Gastrocnemius medialis (tissue), 4 donors: Measurements from ENCODE around the gene TRIM69. TPM values are rescaled to one million over a fixed set of nuclear protein-coding genes. Genes with fewer than 3 reads are reported as not detected.
"Not testable (repeated sequence)": the region's sequence is repeated elsewhere in the genome, so short reads cannot be mapped to it uniquely, and the experiment has no call there.

Source experiments
- ATAC-seq, 2 donors: fragments of 150-250 bp; one replicate each; pipeline ENCODE4 v1.9.1; 2016
- DNase-seq, 2 donors: peaks; one replicate each; pipeline ENCODE4 v3.0.0-alpha.2; 2019
- H3K27ac ChIP-seq, 4 donors: fragments of 200-600 bp; sonication (generic); 1 replicate in 1 of 4; 2 replicates in 3 of 4; pipeline ENCODE4 v1.5.1; 2016 to 2018; ENCODE audit warnings: mild to moderate bottlenecking in 2 of 4, moderate library complexity in 1 of 4
- H3K27me3 ChIP-seq, 3 donors: fragments of 200-600 bp; sonication (generic) in 2 of 3; 1 replicate in 1 of 3; 2 replicates in 2 of 3; pipeline versions ENCODE4 v1.5.1 to v1.6.0; 2016 to 2019; ENCODE audit warnings: mild to moderate bottlenecking in 1 of 3, moderate library complexity in 1 of 3
- H3K36me3 ChIP-seq, 2 donors: fragments of 200-600 bp; sonication (generic) in 1 of 2; one replicate each; pipeline ENCODE4 v1.5.1; 2017 to 2018
- H3K4me1 ChIP-seq, 2 donors: fragments of 200-600 bp; sonication (generic) in 1 of 2; one replicate each; pipeline ENCODE4 v1.5.1; 2016 to 2017; ENCODE audit warnings: mild to moderate bottlenecking in 2 of 2
- H3K4me3 ChIP-seq, 4 donors: fragments of 200-600 bp; sonication (generic) in 3 of 4; 1 replicate in 1 of 4; 2 replicates in 3 of 4; pipeline ENCODE4 v1.5.1; 2016 to 2019; ENCODE audit warnings: mild to moderate bottlenecking in 2 of 4
- H3K9me3 ChIP-seq, 3 donors: fragments of 200-600 bp; sonication (generic) in 2 of 3; 1 replicate in 1 of 3; 2 replicates in 2 of 3; pipeline ENCODE4 v1.5.1; 2016 to 2019
- CTCF ChIP-seq, 5 experiments: fragments of 450-650 bp in 3 of 5; fragments of 200-600 bp in 2 of 5; sonication (generic) in 2 of 5; IDR thresholded peaks in 4 of 5; conservative IDR thresholded peaks in 1 of 5; 1 replicate in 4 of 5; 2 replicates in 1 of 5; pipeline ENCODE4 v1.5.1; 2016 to 2019; ENCODE audit warnings: antibody characterized with exemption in 5 of 5, mild to moderate bottlenecking in 3 of 5, moderate library complexity in 3 of 5
- POLR2A ChIP-seq, 2 donors: fragments of 450-650 bp; IDR thresholded peaks; one replicate each; pipeline ENCODE4 v1.6.1; 2017; ENCODE audit warnings: antibody characterized with exemption in 2 of 2, mild to moderate bottlenecking in 2 of 2, moderate library complexity in 2 of 2
- in situ Hi-C, 4 donors: fragments of 200-750 bp; cut with MboI; loops; one replicate each; pipeline versions ENCODE4 v1.15.0 to v1.8.0; 2017; ENCODE audit warnings: low sequenced_read_pairs in 4 of 4
- intact Hi-C: fragments of 100-400 bp; cut with DNase I; formaldehyde crosslinking; loops from one replicate; pipeline ENCODE4 v1.15.1; 2023; ENCODE audit warnings: low total_unique reads
- total RNA-seq, 4 donors: library from RNA; depleted of rRNA; stranded (reverse); fragments of >200 nt; gene quantifications; one replicate each; pipeline versions ENCODE4 v1.1.0 to v1.2.3, GENCODE V29; 2016

TRIM69 gene
- total RNA-seq, 4 donors from 2014 or later: 13.5 to 20.8 (median 17.6) TPM

GRCh38 chr15:44697014-44697413, 39.3 kb upstream of the TRIM69 start:
- DNase-seq (no peak), ATAC-seq (no peak)
- H3K9me3 ChIP-seq: no peaks in the 10 kb centered on the region
- intact Hi-C loops: no loop called here
- TF ChIP-seq CTCF (IDR thresholded peaks at IDR 0.05 in 4 of 5, conservative IDR thresholded peaks at IDR 0.05 in 1 of 5) (no peak), POLR2A (IDR thresholded peaks at IDR 0.05) (no peak)
- in situ Hi-C loops: no loop called here
- H3K4me1 ChIP-seq: no peaks in the 10 kb centered on the region
- no peaks in the 10 kb centered on the region for H3K36me3 ChIP-seq
- H3K4me3 ChIP-seq: no peak overlapping the region
- peaks cover 0 to 4% (median 0%) of the 10 kb centered on the region in 3 donors for H3K27me3 ChIP-seq
- no peak overlapping the region for H3K27ac ChIP-seq

DNA sequence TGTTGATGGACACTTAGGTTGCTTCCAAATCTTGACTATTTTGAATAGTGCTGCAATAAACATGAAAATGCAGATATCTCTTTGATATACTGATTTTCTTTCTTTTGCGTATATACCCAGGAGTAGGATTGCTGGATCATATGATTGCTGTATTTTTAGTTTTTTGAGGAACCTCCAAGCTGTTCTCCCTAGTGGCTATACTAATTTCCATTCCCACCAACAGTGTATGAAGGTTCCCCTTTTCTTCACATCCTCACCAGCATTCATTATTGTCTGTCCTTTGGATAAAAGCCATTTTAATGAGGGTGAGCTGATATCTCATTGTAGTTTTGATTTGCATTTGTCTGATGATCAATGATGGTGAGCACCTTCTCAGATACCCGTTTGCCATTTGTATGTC, 37.7 kb upstream of the TRIM69 start:
- in situ Hi-C loops: no loop called here
- Histone ChIP-seq H3K36me3 (no peaks in the 10 kb centered on the region), H3K9me3 (no peaks in the 10 kb centered on the region), H3K27ac (no peak overlapping the region), H3K27me3 (peaks cover 0 to 4% (median 0%) of the 10 kb centered on the region in 3 donors), H3K4me1 (no peaks in the 10 kb centered on the region), H3K4me3 (no peak overlapping the region)
- ATAC-seq (no peak), DNase-seq (no peak)
- intact Hi-C loops: no loop called here
- TF ChIP-seq CTCF (IDR thresholded peaks at IDR 0.05 in 4 of 5, conservative IDR thresholded peaks at IDR 0.05 in 1 of 5) (no peak), POLR2A (IDR thresholded peaks at IDR 0.05) (no peak)

GRCh38 chr15:44700676-44701075, 35.7 kb upstream of the TRIM69 start:
- in situ Hi-C loops: loop anchor here in 1 of 4 donors (25.0 kb wide), 1 partner anchor 913 kb away; the partner anchor contains the start of genes ELL3 and SERF2
- H3K27ac ChIP-seq, ATAC-seq, H3K27me3 ChIP-seq, DNase-seq, H3K36me3 ChIP-seq, H3K9me3 ChIP-seq, H3K4me1 ChIP-seq, H3K4me3 ChIP-seq, intact Hi-C loops: not testable (repeated sequence)

- Histone ChIP-seq H3K27ac (no peak overlapping the region), H3K36me3 (no peaks in the 10 kb centered on the region), H3K27me3 (no peaks in the 10 kb centered on the region), H3K4me1 (peaks cover 0 to 8% of the 10 kb centered on the region in 2 donors), H3K4me3 (no peak overlapping the region), H3K9me3 (no peaks in the 10 kb centered on the region)
- DNase-seq: no peak
- in situ Hi-C loops: loop anchor here in 1 of 4 donors (25.0 kb wide), 1 partner anchor 919 kb away; the partner anchor contains the start of genes ELL3 and SERF2
- TF ChIP-seq CTCF (IDR thresholded peaks at IDR 0.05 in 4 of 5, conservative IDR thresholded peaks at IDR 0.05 in 1 of 5): no peak
- no peak for TF ChIP-seq POLR2A (IDR thresholded peaks at IDR 0.05)
- intact Hi-C loops: no loop called here
- no peak for ATAC-seq
Observed at GRCh38 chr15:44705986-44706385, 30.3 kb upstream of the TRIM69 start.

DNA sequence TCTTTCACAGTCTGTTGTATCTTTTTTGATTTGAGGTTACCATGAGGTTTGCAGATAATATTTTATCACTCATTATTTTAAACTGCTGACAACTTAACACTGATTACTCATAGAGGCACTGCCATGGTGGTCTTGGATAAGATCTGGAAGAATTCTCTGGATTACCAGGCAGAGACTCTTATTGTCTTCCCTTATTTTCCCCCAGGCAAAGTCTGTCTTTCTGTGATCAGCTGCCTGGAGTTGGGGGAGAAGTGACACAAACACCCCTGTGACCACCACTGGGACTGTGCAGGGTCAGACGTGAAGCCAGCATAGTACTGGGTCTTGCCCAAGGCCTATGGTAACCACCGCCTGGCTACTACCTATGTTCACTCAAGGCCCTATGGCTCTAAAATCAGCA, 29.9 kb upstream of the TRIM69 start:
- H3K4me3 ChIP-seq: no peak overlapping the region
- ATAC-seq: no peak
- DNase-seq: no peak
- no peak overlapping the region for H3K27ac ChIP-seq
- H3K36me3 ChIP-seq: no peaks in the 10 kb centered on the region
- in situ Hi-C loops: loop anchor here in 1 of 4 donors (25.0 kb wide), 1 partner anchor 919 kb away; the partner anchor contains the start of genes ELL3 and SERF2
- TF ChIP-seq POLR2A (IDR thresholded peaks at IDR 0.05) (no peak), CTCF (IDR thresholded peaks at IDR 0.05 in 4 of 5, conservative IDR thresholded peaks at IDR 0.05 in 1 of 5) (no peak)
- no peaks in the 10 kb centered on the region for H3K9me3 ChIP-seq
- peaks cover 0 to 8% of the 10 kb centered on the region in 2 donors for H3K4me1 ChIP-seq
- intact Hi-C loops: no loop called here
- no peaks in the 10 kb centered on the region for H3K27me3 ChIP-seq
